GM13976 (cell line): Measurements from ENCODE around the gene ACE.

Experiments
- DNase-seq: peaks from one replicate; pipeline ENCODE4 v3.0.0; 2012; ENCODE audit warnings: low spot score
- in situ Hi-C: fragments of 300-500 bp; cut with MboI; formaldehyde crosslinking; loops from one replicate; pipeline ENCODE4 v1.12.0; 2022; ENCODE audit warnings: low sequenced_read_pairs, mixed read lengths, inconsistent platforms; ENCODE audit not compliant: unreplicated experiment
- TF ChIP-seq, protein P1 (sequence below): IDR thresholded peaks from 2 replicates; pipeline ENCODE4 v1.5.1; 2012; ENCODE audit warnings: borderline replicate concordance, mild to moderate bottlenecking; ENCODE audit not compliant: insufficient read depth; ENCODE audit errors: extremely low read depth, missing control alignments, control extremely low read depth

Gene ACE

DNA sequence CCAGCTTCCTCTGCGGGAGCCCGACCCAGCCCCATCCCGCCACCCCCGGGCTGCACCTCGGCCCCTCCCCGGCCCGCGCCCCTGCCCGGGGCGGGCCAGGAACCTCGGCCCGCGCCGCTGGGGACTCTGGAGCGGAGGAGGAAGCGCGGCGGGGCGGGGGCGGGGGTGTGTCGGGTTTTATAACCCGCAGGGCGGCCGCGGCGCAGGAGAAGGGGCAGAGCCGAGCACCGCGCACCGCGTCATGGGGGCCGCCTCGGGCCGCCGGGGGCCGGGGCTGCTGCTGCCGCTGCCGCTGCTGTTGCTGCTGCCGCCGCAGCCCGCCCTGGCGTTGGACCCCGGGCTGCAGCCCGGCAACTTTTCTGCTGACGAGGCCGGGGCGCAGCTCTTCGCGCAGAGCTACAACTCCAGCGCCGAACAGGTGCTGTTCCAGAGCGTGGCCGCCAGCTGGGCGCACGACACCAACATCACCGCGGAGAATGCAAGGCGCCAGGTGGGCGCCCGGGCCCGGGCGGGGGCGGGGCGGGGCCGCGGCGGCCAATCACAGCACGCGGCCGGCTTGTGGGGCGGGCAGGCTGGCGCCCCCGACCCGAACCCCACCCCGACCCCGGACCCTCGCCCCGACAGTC lies at the start of gene ACE:
ACE (plus strand) TSS at position 208 of the 626 bp plus-strand sequence; CDS start at position 242, 34 bp downstream.
- peak; percentile 73 for DNase-seq
- TF ChIP-seq, protein P1, sequence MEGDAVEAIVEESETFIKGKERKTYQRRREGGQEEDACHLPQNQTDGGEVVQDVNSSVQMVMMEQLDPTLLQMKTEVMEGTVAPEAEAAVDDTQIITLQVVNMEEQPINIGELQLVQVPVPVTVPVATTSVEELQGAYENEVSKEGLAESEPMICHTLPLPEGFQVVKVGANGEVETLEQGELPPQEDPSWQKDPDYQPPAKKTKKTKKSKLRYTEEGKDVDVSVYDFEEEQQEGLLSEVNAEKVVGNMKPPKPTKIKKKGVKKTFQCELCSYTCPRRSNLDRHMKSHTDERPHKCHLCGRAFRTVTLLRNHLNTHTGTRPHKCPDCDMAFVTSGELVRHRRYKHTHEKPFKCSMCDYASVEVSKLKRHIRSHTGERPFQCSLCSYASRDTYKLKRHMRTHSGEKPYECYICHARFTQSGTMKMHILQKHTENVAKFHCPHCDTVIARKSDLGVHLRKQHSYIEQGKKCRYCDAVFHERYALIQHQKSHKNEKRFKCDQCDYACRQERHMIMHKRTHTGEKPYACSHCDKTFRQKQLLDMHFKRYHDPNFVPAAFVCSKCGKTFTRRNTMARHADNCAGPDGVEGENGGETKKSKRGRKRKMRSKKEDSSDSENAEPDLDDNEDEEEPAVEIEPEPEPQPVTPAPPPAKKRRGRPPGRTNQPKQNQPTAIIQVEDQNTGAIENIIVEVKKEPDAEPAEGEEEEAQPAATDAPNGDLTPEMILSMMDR: no peak
- in situ Hi-C loops: loop anchor here (10.0 kb wide), 1 partner anchor 52 kb away; no protein-coding TSS in a partner anchor

DNA sequence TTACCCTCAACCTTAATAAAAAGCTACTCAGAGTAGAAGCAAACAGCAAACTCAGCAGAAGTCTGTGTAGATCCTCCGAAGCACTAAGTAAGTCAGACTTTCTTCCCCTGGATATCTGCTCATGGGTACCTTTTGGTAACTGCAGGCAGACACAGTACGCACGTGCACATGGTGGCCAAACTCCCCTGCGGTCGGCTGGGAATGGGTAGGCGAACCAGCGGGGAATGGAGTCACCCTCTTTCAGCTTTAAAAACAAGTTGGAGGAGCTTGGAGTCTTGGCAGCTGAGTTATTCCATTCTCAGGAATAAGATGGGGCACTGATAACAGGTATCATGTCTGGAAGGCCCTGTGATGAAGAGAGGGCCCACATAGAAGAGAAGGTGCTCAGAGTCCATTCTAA lies 47.1 kb upstream of the ACE start:
- in situ Hi-C loops: loop anchor here (5.0 to 25.0 kb wide), 3 partner anchors 45 to 383 kb away; partner anchors contain the start of gene ACE
- TF ChIP-seq, protein P1: no peak
- no peak for DNase-seq

DNA sequence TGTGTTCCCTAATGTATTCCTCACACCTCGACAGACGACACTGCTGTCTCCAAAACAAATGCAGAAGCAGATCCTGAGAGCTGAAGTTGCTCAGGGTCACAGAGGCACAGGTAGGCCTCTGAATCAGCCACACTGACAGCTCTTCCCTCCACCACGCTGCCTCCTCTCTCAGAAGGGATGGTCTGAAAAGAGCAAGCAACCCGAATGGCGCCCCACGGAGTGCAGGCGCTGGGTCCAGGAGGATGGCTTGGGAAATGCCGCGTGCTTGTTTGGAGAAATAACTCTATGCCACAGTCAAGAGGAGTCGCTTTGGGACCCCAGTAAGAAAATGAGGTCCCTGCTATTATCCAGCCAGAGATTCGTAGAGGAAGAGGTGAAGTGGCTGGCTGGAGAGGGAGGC lies 46.6 kb upstream of the ACE start:
- in situ Hi-C loops: loop anchor here (5.0 to 25.0 kb wide), 2 partner anchors 182 to 382 kb away; no protein-coding TSS in a partner anchor
- TF ChIP-seq, protein P1: no peak
- DNase-seq: peak; percentile 9

DNA sequence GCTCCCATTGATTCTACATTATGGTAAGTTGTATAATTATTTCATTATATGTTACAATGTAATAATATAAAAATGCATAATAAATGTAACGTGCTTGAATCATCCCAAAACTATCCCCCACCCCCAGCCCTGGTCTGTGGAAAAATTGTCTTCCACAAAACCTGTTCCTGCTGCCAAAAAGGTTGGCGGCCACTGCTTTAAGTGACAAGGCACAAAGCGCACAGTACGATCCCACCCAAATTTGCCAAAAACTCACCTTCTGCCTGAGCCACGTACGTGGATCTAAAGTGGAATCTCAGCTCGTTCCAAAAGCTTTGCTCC lies 45.3 kb upstream of the ACE start:
- TF ChIP-seq, protein P1: no peak
- no peak for DNase-seq
- in situ Hi-C loops: loop anchor here (5.0 to 25.0 kb wide), 2 partner anchors 181 to 381 kb away; no protein-coding TSS in a partner anchor

DNA sequence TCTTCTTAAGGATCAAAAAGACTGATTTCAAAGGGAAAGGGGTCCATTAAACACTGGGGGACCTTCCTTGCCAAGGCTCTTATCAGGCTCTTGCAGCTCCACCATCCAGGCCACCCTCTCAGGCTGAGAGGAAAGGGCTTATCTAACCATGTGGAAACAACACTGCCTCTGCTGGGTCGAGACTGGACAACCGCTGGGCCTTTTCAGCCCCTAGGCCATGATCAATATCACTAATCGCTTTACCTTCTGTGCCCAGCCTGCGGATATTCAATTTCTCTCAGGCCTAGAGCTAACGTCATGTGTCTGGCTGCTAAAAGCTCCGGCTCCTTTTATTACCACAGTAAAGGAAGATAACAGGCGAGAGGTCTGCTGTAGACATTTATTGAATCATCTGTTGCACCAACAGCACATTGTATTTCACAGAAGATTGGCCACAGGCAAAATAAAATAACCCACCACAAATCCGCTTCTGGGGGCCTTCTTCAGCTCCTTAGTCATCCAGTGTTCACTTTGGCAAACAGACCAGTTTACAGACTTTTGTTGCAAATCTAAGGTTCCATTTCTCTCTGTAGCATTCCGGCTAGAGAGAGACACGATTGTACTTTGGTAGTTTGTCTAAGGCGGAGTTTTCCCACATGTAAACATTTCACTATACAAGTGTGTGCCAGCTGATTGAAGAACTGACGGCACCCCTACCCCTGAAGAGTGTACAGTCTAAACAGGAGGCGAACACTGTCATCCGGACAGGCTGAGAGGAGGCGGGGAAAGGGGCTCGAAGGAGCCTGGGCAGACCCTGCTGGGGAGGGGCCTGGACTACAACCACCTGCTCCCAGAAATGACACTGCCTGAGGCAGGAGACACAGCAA lies 44.7 kb upstream of the ACE start:
- in situ Hi-C loops: loop anchor here (5.0 to 25.0 kb wide), 2 partner anchors 180 to 380 kb away; no protein-coding TSS in a partner anchor
- no peak for DNase-seq
- TF ChIP-seq, protein P1: no peak

DNA sequence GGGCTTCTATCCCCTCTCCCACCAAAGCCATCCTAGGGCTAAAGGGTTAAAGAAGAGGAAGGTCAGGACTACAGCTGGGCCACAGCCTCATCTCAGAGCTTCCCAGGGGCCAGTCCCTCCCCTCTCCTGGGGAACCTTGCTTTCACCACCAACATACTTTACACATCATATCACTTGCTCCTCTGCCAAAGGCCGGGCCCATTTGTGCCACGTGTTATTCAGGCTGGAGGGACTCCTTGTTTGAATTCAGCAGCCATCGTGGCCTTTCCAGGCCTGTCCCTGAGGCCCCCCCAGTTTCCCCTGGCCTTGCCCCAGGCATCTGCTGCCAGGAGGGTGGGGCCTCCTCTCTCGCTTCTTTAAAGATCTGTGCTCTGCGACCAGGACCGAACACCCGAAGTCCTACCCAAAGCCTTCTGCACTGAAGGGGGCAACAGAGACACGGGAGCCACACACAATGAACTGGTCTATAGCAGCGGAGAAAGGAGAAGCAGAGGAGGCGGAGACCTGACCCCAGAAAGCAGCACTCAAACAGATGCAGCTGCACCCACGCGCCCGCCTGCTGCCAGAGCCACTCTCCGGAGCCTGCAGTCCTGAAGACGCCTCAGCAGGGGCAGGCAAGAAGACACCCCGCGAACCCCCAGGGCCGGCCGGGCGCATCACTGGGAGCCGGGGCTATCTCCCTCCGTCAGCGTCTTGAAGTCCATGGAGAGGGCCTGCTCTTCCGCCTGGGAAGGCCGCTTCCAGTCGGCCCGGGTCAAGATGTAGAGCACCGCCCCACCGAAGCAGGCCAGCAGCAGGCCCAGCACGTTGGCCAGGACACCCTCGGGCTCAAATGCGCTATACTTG lies 42.9 kb upstream of the ACE start:
- no peak for DNase-seq
- TF ChIP-seq, protein P1: no peak
- in situ Hi-C loops: loop anchor here (5.0 to 25.0 kb wide), 2 partner anchors 178 to 378 kb away; no protein-coding TSS in a partner anchor
